Activated naive CD4-positive, alpha-beta T cell treated with anti-CD3 and anti-CD28 coated beads for 36 hours (primary cell): ENCODE measurements around the gene SPARC. TPM values are rescaled to one million over a fixed set of nuclear protein-coding genes. Genes with fewer than 3 reads are reported as not detected.

Experiments
- CTCF ChIA-PET: fragments of 350-600 bp; sonication (Branson Sonifier 250); formaldehyde crosslinking; loops from one replicate; lab custom pipeline; 2021; ENCODE audit warnings: antibody characterized with exemption; lab: Charles Lee
- DNase-seq: peaks from one replicate; pipeline ENCODE4 v3.0.0-alpha.2; 2020
- H3K27ac Mint-ChIP-seq: one replicate; pipeline ENCODE4 v1.8.0; 2021; ENCODE audit warnings: mild to moderate bottlenecking, mixed read lengths
- H3K27me3 Mint-ChIP-seq: one replicate; pipeline ENCODE4 v1.8.0; 2021; ENCODE audit warnings: low read depth, mixed read lengths
- H3K36me3 Mint-ChIP-seq: one replicate; pipeline ENCODE4 v1.8.0; 2021; ENCODE audit warnings: low read depth, mixed read lengths
- H3K4me1 Mint-ChIP-seq: one replicate; pipeline ENCODE4 v1.8.0; 2021; ENCODE audit warnings: low read depth, mixed read lengths
- H3K4me3 Mint-ChIP-seq: one replicate; pipeline ENCODE4 v1.8.0; 2021; ENCODE audit warnings: mild to moderate bottlenecking, moderate library complexity, mixed read lengths
- H3K9me3 Mint-ChIP-seq: one replicate; pipeline ENCODE4 v1.8.0; 2021; ENCODE audit warnings: mixed read lengths
- intact Hi-C: fragments of 100-400 bp; cut with micrococcal nuclease; formaldehyde crosslinking; loops from one replicate; pipeline ENCODE4 v1.15.1; 2023
- total RNA-seq, 2 experiments: library from RNA; stranded (reverse); gene quantifications; one replicate each; pipeline ENCODE4 v1.2.3, GENCODE V29; 2021

Gene SPARC
- total RNA-seq, 2 experiments from 2014 or later: 0.20 to 0.45 TPM

- Mint-ChIP-seq H3K4me1 (peaks cover 17% of the 10 kb centered on the region), H3K9me3 (no peaks in the 10 kb centered on the region), H3K27me3 (no peaks in the 10 kb centered on the region), H3K4me3 (no peak overlapping the region), H3K36me3 (no peaks in the 10 kb centered on the region), H3K27ac (no peak overlapping the region)
- CTCF ChIA-PET: interaction anchor here (0.9 to 1.5 kb wide), 3 partner anchors 13 to 215 kb away, joined by 3 to 7 read pairs (median 6); no protein-coding TSS in a partner anchor
- intact Hi-C loops: no loop called here
- DNase-seq: no peak
These were observed 21.8 kb downstream of the SPARC start for GRCh38 chr5:151664694-151665585.

GRCh38 chr5:151663617-151664293, 23.0 kb downstream of the SPARC start:
- no peak for DNase-seq
- no peak overlapping the region for H3K27ac Mint-ChIP-seq
- peaks cover 17% of the 10 kb centered on the region for H3K4me1 Mint-ChIP-seq
- no peaks in the 10 kb centered on the region for H3K27me3 Mint-ChIP-seq
- no peak overlapping the region for H3K4me3 Mint-ChIP-seq
- no peaks in the 10 kb centered on the region for H3K36me3 Mint-ChIP-seq
- intact Hi-C loops: no loop called here
- H3K9me3 Mint-ChIP-seq: no peaks in the 10 kb centered on the region
- CTCF ChIA-PET: interaction anchor here (0.5 to 1.5 kb wide), 4 partner anchors 12 to 214 kb away, joined by 4 to 7 read pairs (median 6); no protein-coding TSS in a partner anchor

GRCh38 chr5:151662805-151663204, 23.9 kb downstream of the SPARC start:
- peaks cover 17% of the 10 kb centered on the region for H3K4me1 Mint-ChIP-seq
- DNase-seq: no peak
- H3K4me3 Mint-ChIP-seq: no peak overlapping the region
- CTCF ChIA-PET: interaction anchor here (1.1 to 3.6 kb wide), 2 partner anchors 11 to 108 kb away, joined by 5 to 20 read pairs; partner anchors contain the start of gene G3BP1
- no peaks in the 10 kb centered on the region for H3K27me3 Mint-ChIP-seq
- intact Hi-C loops: no loop called here
- H3K9me3 Mint-ChIP-seq: no peaks in the 10 kb centered on the region
- H3K36me3 Mint-ChIP-seq: no peaks in the 10 kb centered on the region
- H3K27ac Mint-ChIP-seq: no peak overlapping the region

GRCh38 chr5:151661968-151662732, 24.6 kb downstream of the SPARC start:
- CTCF ChIA-PET: interaction anchor here (0.6 to 3.6 kb wide), 8 partner anchors 10 to 109 kb away, joined by 3 to 30 read pairs (median 4); partner anchors contain the start of gene G3BP1
- H3K9me3 Mint-ChIP-seq: no peaks in the 10 kb centered on the region
- H3K4me1 Mint-ChIP-seq: peaks cover 17% of the 10 kb centered on the region
- intact Hi-C loops: no loop called here
- H3K36me3 Mint-ChIP-seq: no peaks in the 10 kb centered on the region
- no peak overlapping the region for H3K4me3 Mint-ChIP-seq
- H3K27me3 Mint-ChIP-seq: no peaks in the 10 kb centered on the region
- DNase-seq: no peak
- no peak overlapping the region for H3K27ac Mint-ChIP-seq

GRCh38 chr5:151660616-151661495, 25.9 kb downstream of the SPARC start:
- intact Hi-C loops: no loop called here
- no peaks in the 10 kb centered on the region for H3K36me3 Mint-ChIP-seq

GRCh38 chr5:151659001-151659754, 27.5 kb downstream of the SPARC start:
- Mint-ChIP-seq H3K9me3 (no peaks in the 10 kb centered on the region), H3K27ac (no peak overlapping the region), H3K27me3 (no peaks in the 10 kb centered on the region), H3K36me3 (no peaks in the 10 kb centered on the region), H3K4me1 (peaks cover 17% of the 10 kb centered on the region), H3K4me3 (no peak overlapping the region)
- intact Hi-C loops: loop anchor here (1.0 to 2.0 kb wide), 6 partner anchors 60 to 846 kb away; partner anchors contain the start of gene G3BP1
- DNase-seq: peak; percentile 87
- CTCF ChIA-PET: interaction anchor here (0.5 to 3.8 kb wide), 29 partner anchors 8 to 856 kb away, joined by 3 to 65 read pairs (median 4); partner anchors contain the start of genes G3BP1 and SPARC

More at GRCh38 chr5:151660616-151661495, 25.9 kb downstream of the SPARC start:
- Mint-ChIP-seq H3K27me3 (no peaks in the 10 kb centered on the region), H3K4me1 (peaks cover 17% of the 10 kb centered on the region), H3K9me3 (no peaks in the 10 kb centered on the region), H3K4me3 (no peak overlapping the region), H3K27ac (no peak overlapping the region)
- no peak for DNase-seq
- CTCF ChIA-PET: interaction anchor here (0.6 to 3.6 kb wide), 13 partner anchors 8 to 110 kb away, joined by 3 to 30 read pairs (median 3); partner anchors contain the start of gene G3BP1

- no peaks in the 10 kb centered on the region for H3K27me3 Mint-ChIP-seq
- CTCF ChIA-PET: interaction anchor here (0.6 to 3.8 kb wide), 8 partner anchors 10 to 874 kb away, joined by 3 to 65 read pairs (median 4); partner anchors contain the start of genes G3BP1 and SLC36A1
- H3K27ac Mint-ChIP-seq: no peak overlapping the region
- DNase-seq: no peak
- no peaks in the 10 kb centered on the region for H3K36me3 Mint-ChIP-seq
- no peak overlapping the region for H3K4me3 Mint-ChIP-seq
- H3K4me1 Mint-ChIP-seq: peaks cover 1% of the 10 kb centered on the region
- intact Hi-C loops: no loop called here
- H3K9me3 Mint-ChIP-seq: no peaks in the 10 kb centered on the region
These were observed 29.6 kb downstream of the SPARC start for GRCh38 chr5:151657114-151657513.

- Mint-ChIP-seq H3K9me3 (no peaks in the 10 kb centered on the region), H3K4me1 (no peaks in the 10 kb centered on the region), H3K36me3 (no peaks in the 10 kb centered on the region), H3K4me3 (no peak overlapping the region), H3K27ac (no peak overlapping the region), H3K27me3 (no peaks in the 10 kb centered on the region)
- DNase-seq: no peak
- intact Hi-C loops: no loop called here
- CTCF ChIA-PET: interaction anchor here (0.6 to 3.8 kb wide), 4 partner anchors 84 to 873 kb away, joined by 3 to 65 read pairs (median 19); partner anchors contain the start of gene G3BP1
These were observed 30.4 kb downstream of the SPARC start for GRCh38 chr5:151656311-151656710.

GRCh38 chr5:151651997-151652645, 34.6 kb downstream of the SPARC start:
- no peaks in the 10 kb centered on the region for H3K36me3 Mint-ChIP-seq
- H3K4me1 Mint-ChIP-seq: no peaks in the 10 kb centered on the region
- H3K9me3 Mint-ChIP-seq: no peaks in the 10 kb centered on the region
- H3K4me3 Mint-ChIP-seq: no peak overlapping the region
- intact Hi-C loops: loop anchor here (1.0 to 2.0 kb wide), 4 partner anchors 39 to 205 kb away; partner anchors contain the start of gene SLC36A1
- no peak overlapping the region for H3K27ac Mint-ChIP-seq
- DNase-seq: peak; percentile 88
- CTCF ChIA-PET: interaction anchor here (0.5 to 3.4 kb wide), 52 partner anchors 9 to 703 kb away, joined by 3 to 45 read pairs (median 4); partner anchors contain the start of genes G3BP1 and SLC36A1
- H3K27me3 Mint-ChIP-seq: no peaks in the 10 kb centered on the region

GRCh38 chr5:151648988-151649387, 37.7 kb downstream of the SPARC start:
- DNase-seq: no peak
- no peak overlapping the region for H3K27ac Mint-ChIP-seq
- no peaks in the 10 kb centered on the region for H3K27me3 Mint-ChIP-seq
- CTCF ChIA-PET: interaction anchor here (0.8 to 1.6 kb wide), 2 partner anchors 10 to 122 kb away, joined by 3 to 8 read pairs; no protein-coding TSS in a partner anchor
- H3K4me1 Mint-ChIP-seq: no peaks in the 10 kb centered on the region
- intact Hi-C loops: no loop called here
- H3K4me3 Mint-ChIP-seq: no peak overlapping the region
- H3K36me3 Mint-ChIP-seq: no peaks in the 10 kb centered on the region
- no peaks in the 10 kb centered on the region for H3K9me3 Mint-ChIP-seq
